Measurements from ENCODE around the gene TSACC.

TSACC gene

DNA sequence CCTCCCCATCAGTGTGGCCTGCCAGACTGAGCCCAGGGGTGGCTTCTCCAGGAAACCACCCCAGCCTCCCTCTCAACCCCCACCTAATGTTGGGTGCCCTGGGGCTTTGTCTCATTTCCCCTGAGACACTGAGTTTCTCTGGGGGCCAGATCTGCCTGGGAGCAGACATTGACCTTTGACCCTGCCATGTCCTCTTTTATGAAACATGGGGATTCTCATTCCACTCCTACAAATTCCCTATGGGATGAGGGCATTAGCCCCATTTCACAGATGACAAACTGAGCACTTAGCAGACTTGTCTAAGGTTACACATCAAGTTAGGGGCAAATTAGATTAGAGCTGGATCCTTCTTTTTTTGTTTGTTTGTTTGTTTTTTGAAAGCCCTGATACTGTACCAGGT is 54.8 kb downstream of the TSACC start:
- no peak for DNase-seq (ENCODE audit: extremely low read depth, low read depth)
- TF ChIP-seq CTCF (IDR thresholded peaks at IDR 0.05; ENCODE audit: low read depth, low read length, missing control alignments): no peak
- H3K4me3 ChIP-seq (replicated peaks; ENCODE audit: low read depth, low read length): no peak overlapping the region

DNA sequence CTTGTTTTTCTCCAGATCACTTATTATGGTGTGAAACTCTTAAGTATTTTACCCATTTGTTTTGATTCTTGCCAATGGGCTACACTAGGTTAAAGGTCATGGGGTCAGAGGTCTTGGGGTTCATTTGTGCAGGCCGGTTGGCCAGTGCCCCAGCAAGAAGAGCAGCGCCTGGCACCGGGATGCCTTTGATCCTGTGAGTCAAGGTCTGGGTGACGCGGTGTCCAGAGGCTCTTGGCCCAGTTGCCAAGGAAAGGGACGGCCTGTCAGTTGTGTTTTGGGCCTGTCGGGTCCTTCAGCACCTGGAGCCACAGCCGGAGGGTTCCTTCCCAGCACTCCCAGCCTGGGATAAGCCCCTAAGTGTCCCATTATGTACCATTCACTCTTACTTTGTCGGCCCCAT is 55.8 kb downstream of the TSACC start:
- H3K4me3 ChIP-seq (replicated peaks; ENCODE audit: low read depth, low read length): no peak overlapping the region
- DNase-seq (ENCODE audit: extremely low read depth, low read depth): no peak
- TF ChIP-seq CTCF (IDR thresholded peaks at IDR 0.05; ENCODE audit: low read depth, low read length, missing control alignments): no peak

GRCh38 chr1:156394835-156395461 is 56.6 kb downstream of the TSACC start:
- no peak overlapping the region for H3K4me3 ChIP-seq (replicated peaks; ENCODE audit: low read depth, low read length)
- no peak for DNase-seq (ENCODE audit: extremely low read depth, low read depth)
- TF ChIP-seq CTCF (IDR thresholded peaks at IDR 0.05; ENCODE audit: low read depth, low read length, missing control alignments): no peak
